Stimulated activated CD8-positive, alpha-beta memory T cell treated with anti-CD3 and anti-CD28 coated beads, Interleukin-7, amount 100 ng/mL, for 48 hours (primary cell): ENCODE results near the gene QKI.
"Not testable (repeated sequence)": the region's sequence is repeated elsewhere in the genome, so short reads cannot be mapped to it uniquely, and the experiment has no call there.

ENCODE experiments used
- DNase-seq, 2 donors: peaks; one replicate each; pipeline ENCODE4 v3.0.0-alpha.2; 2020; ENCODE audit warnings: low read depth in 1 of 2; ENCODE audit errors: extremely low read depth in 1 of 2

QKI gene

GRCh38 chr6:163476946-163477345, 62.4 kb downstream of the QKI start:
- DNase-seq = not testable (repeated sequence)

DNA sequence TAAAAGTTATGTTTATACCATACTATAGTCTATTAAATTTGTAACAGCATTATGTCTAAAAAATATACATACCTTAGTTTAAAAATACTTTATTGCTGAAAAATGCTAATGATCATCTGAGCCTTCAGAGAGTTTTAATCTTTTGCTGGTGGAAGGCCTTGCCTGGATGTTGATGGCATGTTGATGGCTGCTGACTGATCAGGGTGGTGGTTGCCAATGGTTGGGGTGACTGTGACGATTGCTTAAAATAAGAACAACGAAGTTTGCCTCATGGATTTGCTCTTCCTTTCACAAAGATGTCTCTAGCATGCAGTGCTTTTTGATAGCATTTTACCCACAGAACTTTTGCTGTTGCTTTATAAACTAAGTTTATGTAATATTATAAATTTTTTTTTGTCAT, 68.6 kb downstream of the QKI start:
- no peak for DNase-seq

- DNase-seq = no peak
Observed at GRCh38 chr6:163485388-163485851, 70.9 kb downstream of the QKI start.

DNA sequence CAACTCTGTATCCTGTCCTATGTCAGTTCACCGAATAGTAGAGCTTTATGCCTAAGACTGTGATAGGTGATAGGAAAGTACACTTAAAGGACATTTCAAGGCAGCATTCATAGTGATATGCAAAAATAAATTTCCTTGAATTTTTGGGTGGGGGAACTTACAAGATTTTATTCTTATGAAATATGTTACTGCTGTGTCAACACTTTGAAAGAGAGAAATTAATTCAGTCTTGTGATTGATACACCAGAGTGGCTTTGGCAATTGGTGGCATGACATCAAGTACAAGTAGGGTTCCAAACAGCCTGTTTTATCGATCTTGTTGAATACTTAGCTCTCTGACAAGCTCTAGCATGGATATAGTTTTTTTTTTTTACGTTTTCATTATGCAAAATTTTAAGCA, 72.3 kb downstream of the QKI start:
- no peak for DNase-seq

DNA sequence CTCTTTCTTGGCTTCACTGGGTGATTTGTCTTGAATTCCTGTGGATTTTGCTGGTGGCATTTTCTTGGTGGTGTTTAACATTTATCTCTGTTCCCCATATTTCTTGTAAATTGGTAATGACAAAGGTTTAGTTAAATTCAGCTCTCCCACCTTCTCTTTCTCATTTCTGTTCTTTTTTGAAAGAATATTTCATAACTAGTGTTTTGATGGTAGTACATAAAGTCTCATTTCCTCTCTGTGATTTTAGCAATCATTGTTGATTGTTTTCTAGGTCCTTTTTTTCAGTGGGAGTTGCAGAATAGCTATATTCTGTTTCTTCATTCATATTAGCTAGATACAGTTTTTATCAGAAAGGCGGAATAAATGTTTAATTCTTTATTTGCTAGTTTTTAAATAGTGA, 73.1 kb downstream of the QKI start:
- DNase-seq = no peak

- no peak for DNase-seq
Observed at GRCh38 chr6:163489584-163489983, 75.1 kb downstream of the QKI start.

DNA sequence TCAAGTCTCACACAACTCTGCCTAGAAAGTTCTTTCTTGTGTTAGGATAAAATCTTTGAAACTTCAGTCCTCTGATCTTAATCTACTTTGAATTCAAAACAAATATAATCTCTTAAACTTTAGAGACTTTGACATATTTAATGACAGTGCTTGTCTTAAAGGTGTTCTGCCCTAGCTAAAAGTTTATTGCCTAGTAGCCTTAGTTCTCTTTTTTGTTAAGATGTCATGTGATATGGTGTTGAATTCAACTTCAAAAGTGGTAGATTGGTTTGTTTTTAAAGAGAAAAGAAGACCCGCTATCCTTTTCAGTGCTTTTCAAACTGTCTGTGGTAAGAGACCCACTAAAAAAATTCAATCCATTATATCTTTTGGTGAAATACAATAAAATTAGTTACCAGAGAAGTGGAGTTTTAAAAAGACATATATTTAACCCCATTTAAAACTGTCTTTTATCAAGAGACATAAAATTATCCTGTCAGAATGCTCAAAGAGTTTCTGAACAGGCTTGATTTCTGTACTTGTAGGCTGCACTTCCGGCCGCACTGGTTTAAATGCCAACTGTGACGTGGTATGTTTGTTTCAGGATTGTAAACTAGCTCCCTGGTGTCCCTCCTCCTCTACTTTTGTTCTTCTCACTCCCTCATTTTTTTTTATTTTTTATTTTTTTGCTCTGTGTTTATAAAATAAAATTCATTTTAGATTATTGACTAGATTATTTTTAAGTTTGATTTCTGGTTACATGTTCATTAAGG, 76.5 kb downstream of the QKI start:
- DNase-seq = no peak

DNA sequence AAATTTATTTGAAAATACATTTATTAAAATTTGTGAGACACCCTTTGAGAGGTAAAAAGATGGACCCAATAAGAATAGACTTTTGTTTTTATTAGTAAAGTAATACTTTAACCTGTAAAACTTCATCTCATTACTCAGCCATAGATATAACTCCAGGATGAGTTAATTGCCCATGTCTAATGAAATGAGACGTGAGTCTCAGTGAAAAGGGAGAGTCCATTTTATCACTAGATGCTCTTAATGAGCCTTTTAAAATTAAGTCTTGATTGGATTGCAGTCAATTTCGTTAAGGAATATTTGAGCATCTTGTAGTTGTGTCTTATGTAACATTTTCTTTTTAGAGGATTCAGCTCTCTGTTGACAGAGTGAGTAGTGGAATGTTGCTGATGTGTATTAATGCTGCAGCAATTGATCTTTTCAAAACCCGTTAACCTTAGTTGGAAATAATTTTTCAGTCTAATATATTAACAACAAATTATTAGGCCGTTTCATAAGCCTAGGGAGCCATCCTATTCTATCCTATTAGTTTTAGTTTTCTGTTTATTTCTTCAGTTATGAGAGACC, 77.3 kb downstream of the QKI start:
- no peak for DNase-seq

- no peak for DNase-seq
Observed at GRCh38 chr6:163494279-163494727, 79.8 kb downstream of the QKI start.

GRCh38 chr6:163496205-163496604, 81.7 kb downstream of the QKI start:
- DNase-seq = no peak

DNA sequence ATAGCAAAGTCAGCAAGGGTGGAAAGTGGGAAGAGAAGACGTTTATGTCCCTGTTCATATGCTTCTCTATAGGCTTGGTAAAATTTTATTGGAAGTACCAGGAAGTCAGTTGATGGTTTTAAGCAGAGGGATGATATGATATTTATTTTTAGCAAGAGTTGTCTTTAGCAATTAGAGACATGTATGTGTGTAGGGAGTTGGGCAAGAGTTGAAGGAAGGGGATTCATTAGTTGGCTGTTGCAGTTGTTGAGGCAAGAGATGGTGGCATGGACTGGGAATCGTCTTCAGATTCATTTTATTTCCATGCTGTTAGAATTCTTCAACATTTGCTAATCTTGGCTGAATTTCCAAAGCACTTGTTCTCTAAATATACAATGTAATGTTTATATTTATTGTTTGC, 85.6 kb downstream of the QKI start:
- no peak for DNase-seq

GRCh38 chr6:163501026-163501425, 86.5 kb downstream of the QKI start:
- DNase-seq = no peak

GRCh38 chr6:163501439-163501838, 86.9 kb downstream of the QKI start:
- DNase-seq = no peak

DNA sequence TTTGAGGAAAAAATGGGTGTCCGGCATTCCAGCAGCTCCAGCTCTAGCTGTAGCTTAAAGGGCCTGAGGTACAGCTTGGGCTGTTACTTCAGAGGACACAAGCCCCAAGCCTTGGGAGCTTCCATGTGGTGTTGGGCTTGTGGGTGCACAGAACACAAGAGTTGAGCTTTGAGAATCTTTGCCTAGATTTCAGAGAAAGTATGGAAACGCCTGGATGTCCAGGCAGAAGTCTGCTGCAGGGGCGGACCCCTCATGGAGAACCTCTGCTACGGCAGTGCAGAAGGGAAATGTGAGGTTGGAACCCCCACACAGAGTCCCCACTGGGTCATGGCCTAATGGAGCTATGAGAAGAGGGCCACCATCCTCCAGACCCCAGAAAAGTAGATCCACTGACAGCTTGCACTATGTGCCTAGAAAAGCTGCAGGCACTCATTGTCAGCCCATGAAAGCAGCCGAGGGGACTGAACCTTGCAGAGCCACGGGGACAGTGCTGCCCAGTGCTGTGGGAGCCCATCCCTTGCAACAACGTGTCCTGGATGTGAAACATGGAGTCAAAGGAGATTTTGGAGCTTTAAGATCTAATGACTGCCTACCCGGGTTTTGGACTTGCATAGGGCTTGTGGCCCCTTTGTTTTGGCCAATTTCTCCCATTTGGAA, 90.6 kb downstream of the QKI start:
- DNase-seq = no peak

- DNase-seq = no peak
Observed at GRCh38 chr6:163507965-163508364, 93.4 kb downstream of the QKI start.

GRCh38 chr6:163513003-163513402, 98.5 kb downstream of the QKI start:
- DNase-seq = no peak

DNA sequence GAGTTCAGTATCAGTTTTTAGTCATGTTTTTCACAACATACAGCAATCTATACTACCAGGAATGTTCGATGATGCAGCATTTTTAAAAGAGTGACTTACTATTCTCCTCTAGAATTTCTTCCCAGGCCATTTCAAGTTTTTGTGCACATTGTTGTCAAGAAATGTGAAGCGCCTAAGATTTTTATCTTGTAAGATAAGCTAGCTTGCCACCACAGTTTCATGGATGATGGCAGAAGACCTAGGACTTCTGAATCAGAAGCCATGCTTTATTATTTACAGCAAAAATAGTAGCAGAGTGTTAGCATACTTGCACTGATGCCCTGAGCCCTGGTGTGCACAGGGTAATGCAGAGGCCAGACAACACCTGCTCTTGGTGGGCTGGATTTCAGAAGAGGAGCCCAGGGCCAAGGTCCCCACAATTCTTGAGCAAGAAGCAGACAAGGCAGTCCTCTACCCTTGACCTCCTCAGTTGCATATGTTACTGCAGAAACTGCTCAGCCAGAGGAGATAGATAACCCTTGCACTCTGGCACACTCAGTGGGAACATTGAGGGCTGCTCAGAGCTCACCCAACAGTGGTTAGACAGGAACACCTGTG, 99.2 kb downstream of the QKI start:
- DNase-seq = no peak

- no peak for DNase-seq
Observed at GRCh38 chr6:163516908-163517307, 102.4 kb downstream of the QKI start.

DNA sequence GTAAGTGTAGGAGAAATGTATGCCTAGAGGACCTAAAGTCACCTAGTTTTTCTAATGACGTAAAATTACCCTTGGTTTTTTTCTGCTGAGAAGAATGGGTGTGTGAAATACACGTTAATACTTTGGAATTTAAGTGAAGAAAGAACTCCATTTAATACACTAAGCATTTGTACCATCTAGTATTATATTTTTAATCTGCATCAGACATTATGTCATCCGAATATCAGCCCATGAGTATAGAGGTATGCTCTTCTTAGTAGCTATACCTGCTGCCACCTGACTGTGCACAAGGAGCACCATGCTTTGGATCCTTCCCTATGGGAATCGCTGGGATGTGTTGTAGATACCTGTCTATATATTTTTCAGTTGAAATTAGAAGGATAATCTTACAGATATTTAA, 106.4 kb downstream of the QKI start:
- no peak for DNase-seq

GRCh38 chr6:163522033-163522432, 107.5 kb downstream of the QKI start:
- DNase-seq = no peak

DNA sequence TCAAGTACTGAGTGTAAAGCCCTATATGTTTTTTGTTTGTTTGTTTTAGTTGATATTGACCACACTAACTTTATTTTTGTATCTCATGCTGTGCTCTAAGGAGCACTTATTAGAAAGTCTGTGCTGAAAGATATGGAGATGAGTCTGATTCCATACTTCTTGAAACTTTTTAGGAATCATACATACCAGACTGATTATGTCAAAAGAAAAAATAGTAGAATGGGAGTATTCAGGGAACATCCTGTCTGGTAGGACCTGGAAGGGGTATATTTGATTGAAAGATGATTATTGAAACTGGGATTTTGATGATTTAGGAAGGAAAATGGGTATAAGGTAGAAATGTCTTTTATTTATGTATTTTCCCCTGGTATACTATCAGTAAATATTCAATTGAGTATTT, 111.4 kb downstream of the QKI start:
- no peak for DNase-seq

- no peak for DNase-seq
Observed at GRCh38 chr6:163526346-163526745, 111.8 kb downstream of the QKI start.
